Coronary artery (tissue), 2 donors: ENCODE measurements around the gene COL27A1.

Experiments
- DNase-seq: peaks from one replicate; pipeline ENCODE4 v3.0.0-alpha.2; 2017; ENCODE audit warnings: low spot score
- H3K27ac ChIP-seq, 2 donors: fragments of 200-600 bp; sonication (generic); one replicate each; pipeline ENCODE4 v1.5.1; 2016 to 2019
- H3K4me3 ChIP-seq: fragments of 200-600 bp; sonication (generic); 2 replicates; pipeline ENCODE4 v1.5.1; 2016; ENCODE audit warnings: mild to moderate bottlenecking, moderate library complexity
- TF ChIP-seq, protein P1 (sequence below): fragments of 200-600 bp; sonication (generic); IDR thresholded peaks from one replicate; pipeline ENCODE4 v1.5.1; 2019; ENCODE audit warnings: antibody characterized with exemption

The COL27A1 gene

DNA sequence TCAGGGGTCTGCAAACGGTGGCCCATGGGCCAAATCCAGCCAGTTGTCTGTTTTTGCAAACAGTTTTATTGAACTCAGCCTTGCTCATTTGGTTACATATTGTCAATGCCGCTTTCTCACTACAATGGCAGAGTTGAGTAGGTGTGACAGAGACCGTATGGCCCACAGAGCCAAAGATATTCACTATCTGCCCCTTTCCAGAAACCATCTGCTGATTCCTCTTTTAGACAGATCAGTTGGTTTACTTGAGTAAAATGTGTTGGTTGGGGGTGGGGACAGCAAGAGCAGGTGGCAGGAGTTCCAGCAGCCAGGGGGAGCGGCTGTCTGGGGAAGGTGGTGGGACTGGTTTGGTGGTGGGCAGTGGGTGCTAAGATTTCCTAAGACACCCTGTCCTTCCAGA is 54.8 kb downstream of the COL27A1 start:
- H3K27ac ChIP-seq, result no peak overlapping the region
- no peak overlapping the region for H3K4me3 ChIP-seq
- no peak for DNase-seq
- TF ChIP-seq, protein P1, sequence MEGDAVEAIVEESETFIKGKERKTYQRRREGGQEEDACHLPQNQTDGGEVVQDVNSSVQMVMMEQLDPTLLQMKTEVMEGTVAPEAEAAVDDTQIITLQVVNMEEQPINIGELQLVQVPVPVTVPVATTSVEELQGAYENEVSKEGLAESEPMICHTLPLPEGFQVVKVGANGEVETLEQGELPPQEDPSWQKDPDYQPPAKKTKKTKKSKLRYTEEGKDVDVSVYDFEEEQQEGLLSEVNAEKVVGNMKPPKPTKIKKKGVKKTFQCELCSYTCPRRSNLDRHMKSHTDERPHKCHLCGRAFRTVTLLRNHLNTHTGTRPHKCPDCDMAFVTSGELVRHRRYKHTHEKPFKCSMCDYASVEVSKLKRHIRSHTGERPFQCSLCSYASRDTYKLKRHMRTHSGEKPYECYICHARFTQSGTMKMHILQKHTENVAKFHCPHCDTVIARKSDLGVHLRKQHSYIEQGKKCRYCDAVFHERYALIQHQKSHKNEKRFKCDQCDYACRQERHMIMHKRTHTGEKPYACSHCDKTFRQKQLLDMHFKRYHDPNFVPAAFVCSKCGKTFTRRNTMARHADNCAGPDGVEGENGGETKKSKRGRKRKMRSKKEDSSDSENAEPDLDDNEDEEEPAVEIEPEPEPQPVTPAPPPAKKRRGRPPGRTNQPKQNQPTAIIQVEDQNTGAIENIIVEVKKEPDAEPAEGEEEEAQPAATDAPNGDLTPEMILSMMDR, result no peak

DNA sequence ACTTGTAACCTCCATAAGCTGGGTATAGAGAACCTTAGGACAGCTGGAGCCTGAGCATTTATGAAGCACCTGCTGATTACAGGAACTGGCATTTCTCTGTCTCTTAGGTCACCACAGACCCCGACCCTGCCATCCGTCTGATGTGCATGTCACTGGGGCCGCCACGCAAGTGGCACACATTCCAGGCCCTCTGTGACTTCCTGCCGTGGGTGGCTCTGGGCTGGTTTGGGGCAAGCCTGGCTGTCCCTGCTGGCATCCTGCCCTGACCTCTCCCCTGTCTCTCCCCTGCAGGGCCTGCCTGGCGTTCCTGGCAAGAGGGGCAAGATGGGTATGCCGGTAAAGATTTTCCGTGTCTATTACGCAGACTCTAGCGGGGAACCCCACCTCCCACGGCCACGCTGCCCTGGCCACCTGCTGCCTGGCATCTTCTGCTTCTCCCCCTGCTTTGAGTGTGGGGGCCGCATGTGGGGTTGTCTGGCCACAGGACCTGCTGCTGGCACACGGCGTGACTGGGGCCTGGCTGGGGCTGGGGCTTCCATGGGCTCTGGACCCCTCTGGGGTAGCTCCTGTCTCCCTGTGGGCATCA is 55.4 kb downstream of the COL27A1 start:
- DNase-seq, result no peak
- no peak overlapping the region for H3K4me3 ChIP-seq

DNA sequence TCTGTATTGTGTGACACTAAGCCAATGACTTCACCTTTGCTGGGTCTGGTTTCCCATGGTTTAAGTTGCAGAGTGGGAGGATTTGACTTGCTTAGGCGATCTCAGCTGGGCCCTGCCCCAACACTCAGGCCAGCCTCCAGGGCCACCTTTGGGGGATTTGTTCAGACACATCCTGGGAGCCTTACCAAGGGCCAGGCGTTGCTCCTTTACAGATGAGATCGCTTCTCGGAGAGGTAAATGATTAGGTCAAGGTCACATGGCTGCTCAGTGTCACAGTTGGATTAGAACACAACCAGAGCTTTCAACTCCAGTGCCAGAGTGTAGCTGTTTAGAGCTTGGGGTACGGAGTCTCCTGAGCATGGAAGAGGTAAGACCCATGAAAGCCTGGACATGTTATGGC is 57.5 kb downstream of the COL27A1 start:
- Histone ChIP-seq H3K27ac (no peak overlapping the region), H3K4me3 (no peak overlapping the region)
- TF ChIP-seq, protein P1, result no peak
- DNase-seq, result no peak

More for the DNA sequence above, 55.4 kb downstream of the COL27A1 start:
- TF ChIP-seq, protein P1, result no peak
- H3K27ac ChIP-seq, result no peak overlapping the region

- TF ChIP-seq, protein P1, result no peak
- Histone ChIP-seq H3K27ac (peak overlapping the region; percentile 37 to 80), H3K4me3 (no peak overlapping the region)
- no peak for DNase-seq
Measured at GRCh38 chr9:114213566-114213965, 58.2 kb downstream of the COL27A1 start.

DNA sequence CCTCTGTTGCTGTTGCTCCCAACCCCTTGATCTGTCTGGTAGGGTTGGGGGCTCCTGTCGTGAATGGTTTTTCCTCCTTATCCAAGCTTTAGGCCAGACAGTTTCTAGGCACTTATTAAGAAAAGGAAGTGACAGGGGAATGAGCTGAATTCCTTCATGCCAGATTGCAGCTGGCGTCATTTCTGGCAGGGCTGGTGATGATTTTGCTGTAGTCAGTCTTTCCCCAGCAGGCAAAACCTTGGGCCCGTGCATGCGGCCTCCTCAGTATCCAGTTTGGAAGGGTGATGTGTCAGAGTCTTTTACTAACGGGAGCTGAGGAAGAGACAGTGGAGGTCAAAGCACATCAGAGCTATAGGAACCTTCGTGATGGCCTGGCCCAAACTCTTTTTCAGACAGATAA is 58.8 kb downstream of the COL27A1 start:
- H3K4me3 ChIP-seq, result no peak overlapping the region
- H3K27ac ChIP-seq, result peak overlapping the region; percentile 54 to 80
- TF ChIP-seq, protein P1, result no peak
- DNase-seq, result no peak

DNA sequence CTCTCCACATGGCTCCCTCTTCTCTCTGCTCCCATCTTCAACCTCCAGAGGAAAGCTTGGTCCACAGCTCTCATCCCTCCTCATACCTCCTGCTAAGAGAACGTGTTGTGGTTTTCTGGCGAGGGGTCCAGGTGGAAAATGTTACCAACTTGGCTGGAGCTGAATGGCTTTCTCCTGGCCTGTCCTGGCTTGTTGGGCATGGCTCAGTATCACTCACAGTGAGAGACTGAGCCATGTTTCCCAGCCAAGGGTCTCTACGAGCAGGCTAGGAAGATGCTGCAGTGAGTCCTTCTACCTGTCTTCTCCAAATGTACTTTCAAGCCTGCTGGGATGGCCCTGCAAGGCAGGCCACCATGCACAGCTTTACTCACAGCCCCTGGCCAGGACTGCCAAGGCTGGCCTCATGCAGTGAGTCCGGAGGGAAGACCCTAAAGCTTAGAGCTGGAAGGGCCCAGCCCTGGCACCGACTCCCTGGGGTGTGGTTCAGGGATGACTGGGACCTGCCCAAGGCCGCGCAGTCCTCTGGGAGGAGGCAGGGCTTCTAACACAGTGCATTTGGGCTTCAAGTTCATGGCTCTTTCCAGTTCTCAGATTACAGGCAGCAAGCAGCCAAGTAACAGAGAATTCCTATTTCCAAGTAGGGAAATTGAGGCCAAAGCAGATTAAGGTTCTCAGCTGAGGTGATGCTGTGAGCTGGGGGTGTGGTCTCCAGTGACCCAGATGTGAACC is 59.5 kb downstream of the COL27A1 start:
- Histone ChIP-seq H3K4me3 (no peak overlapping the region), H3K27ac (peak overlapping the region; percentile 54 to 80)
- no peak for DNase-seq
- TF ChIP-seq, protein P1, result no peak

- TF ChIP-seq, protein P1, result no peak
- Histone ChIP-seq H3K27ac (peak overlapping the region; percentile 4 to 14), H3K4me3 (no peak overlapping the region)
- peak; percentile 80 for DNase-seq
Measured at GRCh38 chr9:114216081-114216480, 60.7 kb downstream of the COL27A1 start.
